NCI-H1436 (cell line): ENCODE measurements around the gene SLC16A6.
"Not testable (repeated sequence)": the region's sequence is repeated elsewhere in the genome, so short reads cannot be mapped to it uniquely, and the experiment has no call there.

Experiments used
- DNase-seq: peaks from one replicate; lab custom pipeline; 2025; lab: John Stamatoyannopoulos, UW

Gene SLC16A6

GRCh38 chr17:68219429-68219828 lies 71.5 kb downstream of the SLC16A6 start:
- DNase-seq = not testable (repeated sequence)
